Endodermal cell (in vitro differentiated cells): ENCODE data around the gene APBA1. TPM values are rescaled to one million over a fixed set of nuclear protein-coding genes. Genes with fewer than 3 reads are reported as not detected.

Experiments
- DNase-seq: peaks from one replicate; pipeline ENCODE4 v3.0.0-alpha.2; 2017
- H3K27ac ChIP-seq: 2 replicates; pipeline ENCODE4 v1.5.1; 2013; ENCODE audit warnings: mild to moderate bottlenecking, low read depth, low read length, moderate library complexity
- H3K27me3 ChIP-seq: 2 replicates; pipeline ENCODE4 v1.6.1; 2013; ENCODE audit warnings: mild to moderate bottlenecking, low read length, moderate library complexity; ENCODE audit not compliant: insufficient read depth, control insufficient read depth, poor library complexity, severe bottlenecking
- H3K36me3 ChIP-seq: 2 replicates; pipeline ENCODE4 v1.7.0; 2013; ENCODE audit warnings: mild to moderate bottlenecking, low read length, moderate library complexity; ENCODE audit not compliant: control insufficient read depth, insufficient read depth
- H3K4me1 ChIP-seq: one replicate; pipeline ENCODE4 v1.7.0; 2013; ENCODE audit warnings: low read length; ENCODE audit not compliant: control insufficient read depth, insufficient read depth
- H3K4me3 ChIP-seq: 2 replicates; pipeline ENCODE4 v1.5.1; 2013; ENCODE audit warnings: mild to moderate bottlenecking, low read length, moderate library complexity
- H3K9ac ChIP-seq: 2 replicates; pipeline ENCODE4 v1.6.1; 2013; ENCODE audit warnings: mild to moderate bottlenecking, low read length, moderate library complexity; ENCODE audit not compliant: poor library complexity, severe bottlenecking; ENCODE audit errors: extremely low read depth
- H3K9me3 ChIP-seq: 2 replicates; pipeline ENCODE4 v1.6.1; 2013; ENCODE audit warnings: mild to moderate bottlenecking, low read length, moderate library complexity; ENCODE audit not compliant: control insufficient read depth
- H3K27ac Mint-ChIP-seq: 2 replicates; pipeline ENCODE4 v1.8.0; 2020; ENCODE audit warnings: mixed read lengths
- H3K27me3 Mint-ChIP-seq: 2 replicates; pipeline ENCODE4 v1.8.0; 2021; ENCODE audit warnings: mild to moderate bottlenecking, mixed read lengths; ENCODE audit not compliant: insufficient read depth
- H3K36me3 Mint-ChIP-seq: 2 replicates; pipeline ENCODE4 v1.8.0; 2020; ENCODE audit warnings: low read depth, mixed read lengths
- H3K4me1 Mint-ChIP-seq: 2 replicates; pipeline ENCODE4 v1.8.0; 2020; ENCODE audit warnings: mixed read lengths
- H3K4me3 Mint-ChIP-seq: 2 replicates; pipeline ENCODE4 v1.8.0; 2020; ENCODE audit warnings: mild to moderate bottlenecking, moderate library complexity, mixed read lengths
- H3K9me3 Mint-ChIP-seq: 2 replicates; pipeline ENCODE4 v1.8.0; 2020; ENCODE audit warnings: mild to moderate bottlenecking, mixed read lengths
- CTCF ChIP-seq: fragments of 200-600 bp; sonication (generic); conservative IDR thresholded peaks from 2 replicates; pipeline ENCODE4 v1.5.0; 2021; ENCODE audit warnings: antibody characterized with exemption, mild to moderate bottlenecking
- WGBS, 2 experiments: methylation state at CpG; one replicate each; pipeline versions ENCODE4 v1.1.5 to v1.1.7; 2013; ENCODE audit warnings: missing lambda C conversion rate in 2 of 2, mixed read lengths in 1 of 2; ENCODE audit not compliant: insufficient coverage in 1 of 2, insufficient read length in 1 of 2; 5-methylcytosine and 5-hydroxymethylcytosine counted together
- total RNA-seq, 2 donors: library from RNA; stranded (reverse); fragmentation: NEBNext Ultra II Directional in 1 of 2; extraction: Animal tissue kit (Norgen Biotek cat#: 25700) in 1 of 2; gene quantifications; 2 replicates in 1 of 2; 3 replicates in 1 of 2; pipeline ENCODE4 v1.2.1, GENCODE V29; 2021

The APBA1 gene
- total RNA-seq, 2 donors from 2014 or later: 0.51 to 0.75 TPM

- Histone ChIP-seq H3K9ac (no peak overlapping the region), H3K9me3 (no peaks in the 10 kb centered on the region), H3K4me1 (no peaks in the 10 kb centered on the region), H3K36me3 (no peaks in the 10 kb centered on the region), H3K27ac (peak overlapping the region; percentile 50), H3K27me3 (peaks cover 33% of the 10 kb centered on the region), H3K4me3 (peak overlapping the region; percentile 78)
- WGBS, 2 experiments: 82 to 100% methylated on average over 3 to 6 of the region's 6 CpGs
- TF ChIP-seq CTCF: no peak
- Mint-ChIP-seq H3K27me3 (no peaks in the 10 kb centered on the region), H3K27ac (peak overlapping the region; percentile 40), H3K4me3 (peak overlapping the region; percentile 64), H3K9me3 (no peaks in the 10 kb centered on the region), H3K36me3 (no peaks in the 10 kb centered on the region), H3K4me1 (peaks cover 13% of the 10 kb centered on the region)
- DNase-seq: no peak
These were observed 1.1 kb upstream of the APBA1 start for GRCh38 chr9:69673311-69673640.

GRCh38 chr9:69672596-69673310, 582 bp upstream of the APBA1 start:
- peak overlapping the region; percentile 50 for H3K27ac ChIP-seq
- TF ChIP-seq CTCF: peak; percentile 96
- WGBS, 2 experiments: 0 to 2% methylated on average over 36 to 60 of the region's 60 CpGs

GRCh38 chr9:69671311-69671878, 776 bp downstream of the APBA1 start:
- H3K4me1 ChIP-seq: no peaks in the 10 kb centered on the region
- H3K9me3 ChIP-seq: no peaks in the 10 kb centered on the region
- H3K4me1 Mint-ChIP-seq: peaks cover 13% of the 10 kb centered on the region
- H3K36me3 Mint-ChIP-seq: no peaks in the 10 kb centered on the region
- H3K27me3 ChIP-seq: peaks cover 33% of the 10 kb centered on the region
- H3K27me3 Mint-ChIP-seq: no peaks in the 10 kb centered on the region
- 66 to 85% methylated on average over 9 to 15 of the region's 15 CpGs for WGBS, 2 experiments
- peak overlapping the region; percentile 62 for H3K4me3 ChIP-seq
- no peak overlapping the region for H3K27ac Mint-ChIP-seq
- TF ChIP-seq CTCF: no peak
- H3K4me3 Mint-ChIP-seq: peak overlapping the region; percentile 64
- no peak overlapping the region for H3K9ac ChIP-seq
- H3K9me3 Mint-ChIP-seq: no peaks in the 10 kb centered on the region
- DNase-seq: no peak
- H3K27ac ChIP-seq: no peak overlapping the region
- H3K36me3 ChIP-seq: no peaks in the 10 kb centered on the region

More at GRCh38 chr9:69672596-69673310, 582 bp upstream of the APBA1 start:
- Mint-ChIP-seq H3K9me3 (no peaks in the 10 kb centered on the region), H3K36me3 (no peaks in the 10 kb centered on the region), H3K27me3 (no peaks in the 10 kb centered on the region), H3K27ac (peak overlapping the region; percentile 48), H3K4me1 (peaks cover 13% of the 10 kb centered on the region), H3K4me3 (peak overlapping the region; percentile 64)
- H3K9ac ChIP-seq: no peak overlapping the region
- H3K27me3 ChIP-seq: peaks cover 33% of the 10 kb centered on the region
- H3K4me1 ChIP-seq: no peaks in the 10 kb centered on the region
- DNase-seq: peak; percentile 96
- no peaks in the 10 kb centered on the region for H3K36me3 ChIP-seq
- H3K4me3 ChIP-seq: peak overlapping the region; percentile 78
- no peaks in the 10 kb centered on the region for H3K9me3 ChIP-seq
